Keratinocyte (primary cell): ENCODE results near the gene SSC4D.

Experiments used
- EZH2 ChIP-seq: IDR thresholded peaks from one replicate; pipeline ENCODE4 v1.6.1; 2012; ENCODE audit warnings: inconsistent platforms, mild to moderate bottlenecking, low read length, moderate library complexity
- TF ChIP-seq, protein P1 (sequence below), 3 experiments: IDR thresholded peaks in 1 of 3; conservative IDR thresholded peaks in 1 of 3; optimal IDR thresholded peaks in 1 of 3; 2 replicates in 2 of 3; 3 replicates in 1 of 3; pipeline versions ENCODE3 to v1.5.1; 2011; ENCODE audit warnings: low read length in 3 of 3, mild to moderate bottlenecking in 3 of 3, moderate library complexity in 2 of 3, control low read depth in 1 of 3, inconsistent platforms in 1 of 3; ENCODE audit not compliant: insufficient read depth in 2 of 3; ENCODE audit errors: extremely low read depth in 1 of 3

DNA sequence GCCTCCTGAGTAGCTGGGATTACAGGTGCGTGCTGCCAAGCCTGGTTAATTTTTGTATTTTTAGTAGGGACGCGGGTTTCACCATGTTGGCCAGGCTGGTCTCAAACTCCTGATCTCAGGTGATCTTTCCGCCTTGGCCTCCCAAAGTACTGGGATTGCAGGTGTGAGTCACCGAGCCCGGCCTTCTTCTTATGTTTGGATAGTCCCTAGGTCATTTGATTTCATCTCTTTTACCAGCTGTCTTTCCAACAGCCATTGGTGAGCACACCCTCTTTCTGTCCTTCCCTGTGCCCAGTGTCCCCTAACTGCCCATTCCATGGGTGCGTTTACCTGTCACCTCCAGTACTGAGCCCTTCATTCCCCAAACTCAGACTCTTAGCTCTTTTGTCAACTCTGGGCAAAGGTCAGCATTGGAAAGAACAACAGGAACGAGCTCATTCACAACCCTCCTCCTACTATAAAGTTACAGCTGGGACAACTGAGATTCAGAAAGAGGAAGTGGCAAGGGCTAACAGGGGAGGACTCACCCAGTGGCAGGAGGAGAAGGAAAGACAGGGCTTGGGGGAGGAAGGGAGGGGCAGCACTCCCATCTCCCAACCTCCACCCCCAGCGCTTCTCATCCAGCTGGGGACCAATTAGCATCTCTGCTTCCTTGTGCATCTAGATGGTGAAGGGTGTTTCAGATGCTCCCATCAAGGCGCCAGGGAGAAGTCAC lies 5.6 kb downstream of the SSC4D start:
- TF ChIP-seq, protein P1, sequence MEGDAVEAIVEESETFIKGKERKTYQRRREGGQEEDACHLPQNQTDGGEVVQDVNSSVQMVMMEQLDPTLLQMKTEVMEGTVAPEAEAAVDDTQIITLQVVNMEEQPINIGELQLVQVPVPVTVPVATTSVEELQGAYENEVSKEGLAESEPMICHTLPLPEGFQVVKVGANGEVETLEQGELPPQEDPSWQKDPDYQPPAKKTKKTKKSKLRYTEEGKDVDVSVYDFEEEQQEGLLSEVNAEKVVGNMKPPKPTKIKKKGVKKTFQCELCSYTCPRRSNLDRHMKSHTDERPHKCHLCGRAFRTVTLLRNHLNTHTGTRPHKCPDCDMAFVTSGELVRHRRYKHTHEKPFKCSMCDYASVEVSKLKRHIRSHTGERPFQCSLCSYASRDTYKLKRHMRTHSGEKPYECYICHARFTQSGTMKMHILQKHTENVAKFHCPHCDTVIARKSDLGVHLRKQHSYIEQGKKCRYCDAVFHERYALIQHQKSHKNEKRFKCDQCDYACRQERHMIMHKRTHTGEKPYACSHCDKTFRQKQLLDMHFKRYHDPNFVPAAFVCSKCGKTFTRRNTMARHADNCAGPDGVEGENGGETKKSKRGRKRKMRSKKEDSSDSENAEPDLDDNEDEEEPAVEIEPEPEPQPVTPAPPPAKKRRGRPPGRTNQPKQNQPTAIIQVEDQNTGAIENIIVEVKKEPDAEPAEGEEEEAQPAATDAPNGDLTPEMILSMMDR (optimal IDR thresholded peaks at IDR 0.05 in 1 of 3, IDR thresholded peaks at IDR 0.05 in 1 of 3, conservative IDR thresholded peaks at IDR 0.05 in 1 of 3; ENCODE audit: extremely low read depth in 1 of 3, insufficient read depth in 2 of 3, low read length in 3 of 3), result no peak
- no peak for TF ChIP-seq EZH2
